Stomach (tissue), 4 donors: ENCODE results near the gene CATSPER2.
"Not testable (repeated sequence)": the region's sequence is repeated elsewhere in the genome, so short reads cannot be mapped to it uniquely, and the experiment has no call there.

Source experiments
- EP300 ChIP-seq: sonication (generic); formaldehyde crosslinking; IDR thresholded peaks from one replicate; pipeline ENCODE4 v1.6.1; 2017; ENCODE audit warnings: antibody characterized with exemption
- POLR2A ChIP-seq, 4 donors: fragments of 450-650 bp; IDR thresholded peaks; one replicate each; pipeline ENCODE4 v1.6.1; 2016; ENCODE audit warnings: antibody characterized with exemption in 4 of 4, control low read depth in 2 of 4, mild to moderate bottlenecking in 1 of 4, moderate library complexity in 1 of 4
- TF ChIP-seq, protein P1 (sequence below), 7 experiments: fragments of 450-650 bp in 4 of 7; fragments of 200-600 bp in 3 of 7; sonication (generic) in 3 of 7; IDR thresholded peaks; one replicate each; pipeline ENCODE4 v1.5.1; 2016 to 2019; ENCODE audit warnings: antibody characterized with exemption in 7 of 7, control low read depth in 2 of 7, mild to moderate bottlenecking in 1 of 7

DNA sequence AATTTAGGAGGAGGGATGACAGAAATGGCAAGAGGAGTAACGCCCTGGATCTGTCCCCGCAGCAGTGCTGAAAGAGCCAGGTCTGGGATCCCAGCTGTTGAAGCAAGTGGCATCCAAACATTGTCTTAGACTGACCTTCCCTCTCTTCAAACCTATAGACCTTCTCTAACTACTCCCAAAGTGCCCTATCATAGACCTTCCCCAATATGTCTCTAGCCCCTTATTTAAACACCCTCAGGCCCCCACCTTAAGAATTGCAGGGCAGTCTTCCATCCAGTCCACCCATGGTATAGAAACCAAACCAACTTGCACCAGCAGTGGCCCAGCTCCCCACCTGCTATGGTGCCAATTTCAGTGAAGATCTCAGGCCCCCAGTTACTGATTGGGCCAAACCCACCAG, 48.4 kb downstream of the CATSPER2 start:
- TF ChIP-seq POLR2A (IDR thresholded peaks at IDR 0.05); EP300: not testable (repeated sequence)
- TF ChIP-seq, protein P1, sequence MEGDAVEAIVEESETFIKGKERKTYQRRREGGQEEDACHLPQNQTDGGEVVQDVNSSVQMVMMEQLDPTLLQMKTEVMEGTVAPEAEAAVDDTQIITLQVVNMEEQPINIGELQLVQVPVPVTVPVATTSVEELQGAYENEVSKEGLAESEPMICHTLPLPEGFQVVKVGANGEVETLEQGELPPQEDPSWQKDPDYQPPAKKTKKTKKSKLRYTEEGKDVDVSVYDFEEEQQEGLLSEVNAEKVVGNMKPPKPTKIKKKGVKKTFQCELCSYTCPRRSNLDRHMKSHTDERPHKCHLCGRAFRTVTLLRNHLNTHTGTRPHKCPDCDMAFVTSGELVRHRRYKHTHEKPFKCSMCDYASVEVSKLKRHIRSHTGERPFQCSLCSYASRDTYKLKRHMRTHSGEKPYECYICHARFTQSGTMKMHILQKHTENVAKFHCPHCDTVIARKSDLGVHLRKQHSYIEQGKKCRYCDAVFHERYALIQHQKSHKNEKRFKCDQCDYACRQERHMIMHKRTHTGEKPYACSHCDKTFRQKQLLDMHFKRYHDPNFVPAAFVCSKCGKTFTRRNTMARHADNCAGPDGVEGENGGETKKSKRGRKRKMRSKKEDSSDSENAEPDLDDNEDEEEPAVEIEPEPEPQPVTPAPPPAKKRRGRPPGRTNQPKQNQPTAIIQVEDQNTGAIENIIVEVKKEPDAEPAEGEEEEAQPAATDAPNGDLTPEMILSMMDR (IDR thresholded peaks at IDR 0.05): not testable (repeated sequence)
